ENCODE measurements around the gene DUOXA2. TPM values are rescaled to one million over a fixed set of nuclear protein-coding genes. Genes with fewer than 3 reads are reported as not detected.

DUOXA2 gene
- total RNA-seq, 2 donors from 2014 or later: 30.2 to 48.5 TPM

DNA sequence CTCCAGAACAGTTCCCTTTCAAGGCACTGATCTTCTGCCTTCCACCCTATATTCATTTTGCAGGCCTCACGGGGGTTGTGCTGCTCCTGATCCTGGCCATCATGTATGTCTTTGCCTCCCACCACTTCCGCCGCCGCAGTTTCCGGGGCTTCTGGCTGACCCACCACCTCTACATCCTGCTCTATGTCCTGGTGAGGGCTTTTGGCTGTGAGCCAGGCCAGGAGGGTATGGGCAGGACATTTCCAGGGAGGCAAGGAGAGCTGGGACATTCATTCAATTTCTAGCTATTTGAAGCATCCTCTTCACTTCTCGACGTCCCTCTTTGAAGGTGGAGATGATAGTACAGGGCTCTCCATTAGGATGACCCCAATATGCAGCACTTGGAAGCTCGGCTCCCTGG lies 41.6 kb downstream of the DUOXA2 start:
- Histone ChIP-seq H3K4me1 (no peaks in the 10 kb centered on the region), H3K9ac (ENCODE audit: low read depth in 2 of 2, low read length in 2 of 2) (no peak overlapping the region), H3K36me3 (no peaks in the 10 kb centered on the region), H3K27ac (no peak overlapping the region), H3K4me3 (no peak overlapping the region), H3K27me3 (no peaks in the 10 kb centered on the region), H3K9me3 (no peaks in the 10 kb centered on the region)
- intact Hi-C loops (cut with DNase I): no loop called here
- no peak for DNase-seq
- TF ChIP-seq CTCF (IDR thresholded peaks at IDR 0.05): no peak

- Histone ChIP-seq H3K9ac (ENCODE audit: low read depth in 2 of 2, low read length in 2 of 2) (no peak overlapping the region), H3K9me3 (no peaks in the 10 kb centered on the region), H3K36me3 (no peaks in the 10 kb centered on the region), H3K4me3 (no peak overlapping the region), H3K27me3 (no peaks in the 10 kb centered on the region), H3K27ac (no peak overlapping the region), H3K4me1 (no peaks in the 10 kb centered on the region)
- no peak for DNase-seq
- intact Hi-C loops (cut with DNase I): no loop called here
- TF ChIP-seq CTCF (IDR thresholded peaks at IDR 0.05): no peak
Observed at GRCh38 chr15:45156744-45157455, 42.8 kb downstream of the DUOXA2 start.

GRCh38 chr15:45157974-45158373 lies 43.8 kb downstream of the DUOXA2 start:
- H3K27ac ChIP-seq: no peak overlapping the region
- H3K4me1 ChIP-seq: no peaks in the 10 kb centered on the region
- H3K36me3 ChIP-seq: no peaks in the 10 kb centered on the region
- intact Hi-C loops (cut with DNase I): no loop called here
- H3K4me3 ChIP-seq: no peak overlapping the region
- no peaks in the 10 kb centered on the region for H3K9me3 ChIP-seq
- H3K27me3 ChIP-seq: no peaks in the 10 kb centered on the region
- no peak for DNase-seq
- no peak overlapping the region for H3K9ac ChIP-seq (ENCODE audit: low read depth in 2 of 2, low read length in 2 of 2)
- TF ChIP-seq CTCF (IDR thresholded peaks at IDR 0.05): no peak

DNA sequence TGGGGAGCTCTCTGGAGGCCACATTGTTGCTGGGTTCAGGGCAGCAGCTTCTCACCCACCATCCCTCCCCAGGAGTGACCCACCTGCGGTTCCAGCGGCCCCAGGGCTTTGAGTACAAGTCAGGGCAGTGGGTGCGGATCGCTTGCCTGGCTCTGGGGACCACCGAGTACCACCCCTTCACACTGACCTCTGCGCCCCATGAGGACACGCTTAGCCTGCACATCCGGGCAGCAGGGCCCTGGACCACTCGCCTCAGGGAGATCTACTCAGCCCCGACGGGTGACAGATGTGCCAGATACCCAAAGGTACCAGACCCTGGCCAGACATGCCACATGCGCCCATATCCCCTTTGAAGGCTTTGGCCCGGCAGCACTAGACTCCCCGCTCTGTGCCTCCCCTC lies 47.5 kb downstream of the DUOXA2 start:
- H3K4me1 ChIP-seq: no peaks in the 10 kb centered on the region
- H3K9ac ChIP-seq (ENCODE audit: low read depth in 2 of 2, low read length in 2 of 2): no peak overlapping the region
- no peaks in the 10 kb centered on the region for H3K9me3 ChIP-seq
- no peak overlapping the region for H3K4me3 ChIP-seq
- intact Hi-C loops (cut with DNase I): loop anchor here (10.0 kb wide), 1 partner anchor 233 kb away; no protein-coding TSS in a partner anchor
- H3K36me3 ChIP-seq: no peaks in the 10 kb centered on the region
- H3K27ac ChIP-seq: no peak overlapping the region
- no peaks in the 10 kb centered on the region for H3K27me3 ChIP-seq
- no peak for TF ChIP-seq CTCF (IDR thresholded peaks at IDR 0.05)
- DNase-seq: no peak

- H3K36me3 ChIP-seq: no peaks in the 10 kb centered on the region
- H3K27me3 ChIP-seq: no peaks in the 10 kb centered on the region
- no peak overlapping the region for H3K9ac ChIP-seq (ENCODE audit: low read depth in 2 of 2, low read length in 2 of 2)
- no peaks in the 10 kb centered on the region for H3K4me1 ChIP-seq
- no peak overlapping the region for H3K4me3 ChIP-seq
- intact Hi-C loops (cut with DNase I): loop anchor here (10.0 kb wide), 1 partner anchor 232 kb away; no protein-coding TSS in a partner anchor
- TF ChIP-seq CTCF (IDR thresholded peaks at IDR 0.05): peak; percentile 80
- H3K27ac ChIP-seq: no peak overlapping the region
- no peaks in the 10 kb centered on the region for H3K9me3 ChIP-seq
- DNase-seq: peak; percentile 83
Observed at GRCh38 chr15:45162771-45163507, 48.8 kb downstream of the DUOXA2 start.
